HCT116 (cell line): ENCODE data around the gene MYCL. TPM values are rescaled to one million over a fixed set of nuclear protein-coding genes. Genes with fewer than 3 reads are reported as not detected.
"Not testable (repeated sequence)": the region's sequence is repeated elsewhere in the genome, so short reads cannot be mapped to it uniquely, and the experiment has no call there.

Experiments
- ATAC-seq: fragments of 200-7000 bp; cut with Tn5 transposase; 2 replicates; pipeline ENCODE4 v1.9.1; 2020; ENCODE audit warnings: mild to moderate bottlenecking, moderate library complexity
- BruUV-seq: library from RNA; stranded (reverse); fragments of 400-500 nt; replicated peaks from 2 replicates; lab custom pipeline; 2021; lab: Mats Ljungman, UMichigan
- CTCF ChIA-PET: fragments of 300-600 bp; sonication (Branson Sonifier 250); formaldehyde crosslinking; loops from one replicate; lab custom pipeline; 2021; ENCODE audit warnings: antibody characterized with exemption; lab: Charles Lee
- POLR2A ChIA-PET: fragments of 300-600, 350-600 bp; sonication (Branson Sonifier 250); formaldehyde crosslinking; loops from one replicate; lab custom pipeline; 2021; ENCODE audit warnings: antibody characterized with exemption; lab: Charles Lee
- RAD21 ChIA-PET, 2 experiments: fragments of 300-600 bp; sonication (Branson Sonifier 250); formaldehyde crosslinking; loops; one replicate each; lab custom pipeline; 2023; ENCODE audit warnings: low total read pairs in 2 of 2; ENCODE audit not compliant: uncharacterized antibody in 2 of 2, unreplicated experiment in 2 of 2, low non-redundant PET in 1 of 2; lab: Charles Lee
- DNase-seq: peaks from one replicate; pipeline ENCODE4 v3.0.0-alpha.2; 2010; ENCODE audit warnings: low read depth, low spot score
- H2AFZ ChIP-seq: fragments of 200-600 bp; shearing (Covaris generic), sonication (generic); 2 replicates; pipeline ENCODE4 v1.6.1; 2017; ENCODE audit warnings: low read depth, mixed run types, mixed read lengths, antibody characterized with exemption, low read length; ENCODE audit not compliant: poor library complexity, severe bottlenecking
- H3K27ac ChIP-seq: 2 replicates; pipeline ENCODE4 v1.5.1; 2012; ENCODE audit warnings: low read depth, low read length
- H3K27me3 ChIP-seq: fragments of 200-600 bp; sonication (generic); 2 replicates; pipeline ENCODE4 v1.6.1; 2016; ENCODE audit warnings: mixed run types, low read length, mixed read lengths; ENCODE audit not compliant: insufficient read depth
- H3K36me3 ChIP-seq, 2 experiments: fragments of 200-500 bp in 1 of 2; fragments of 200-600 bp in 1 of 2; sonication (Bioruptor generic) in 1 of 2; sonication (generic) in 1 of 2; 2 replicates each; pipeline versions ENCODE4 v1.5.1 to v1.6.1; 2014 to 2016; ENCODE audit warnings: low read length in 2 of 2, inconsistent platforms in 1 of 2, mixed read lengths in 1 of 2, mixed run types in 1 of 2; ENCODE audit not compliant: insufficient read depth in 2 of 2, control insufficient read depth in 1 of 2
- H3K4me1 ChIP-seq, 2 experiments: fragments of 200-600 bp in 1 of 2; sonication (generic) in 1 of 2; 2 replicates each; pipeline versions ENCODE4 v1.5.1 to v1.6.1; 2012 to 2017; ENCODE audit warnings: low read length in 2 of 2, inconsistent platforms in 1 of 2, mild to moderate bottlenecking in 1 of 2, mixed read lengths in 1 of 2, mixed run types in 1 of 2, moderate library complexity in 1 of 2; ENCODE audit not compliant: insufficient read depth in 2 of 2, control insufficient read depth in 1 of 2
- H3K4me2 ChIP-seq: fragments of 200-600 bp; sonication (generic); 2 replicates; pipeline ENCODE4 v1.6.1; 2017; ENCODE audit warnings: mixed run types, low read length, mixed read lengths
- H3K4me3 ChIP-seq, 2 experiments: fragments of 200-600 bp in 1 of 2; sonication (generic) in 1 of 2; replicated peaks in 1 of 2; 2 replicates each; pipeline ENCODE4 v1.5.1; 2011 to 2016; ENCODE audit warnings: low read length in 2 of 2, control low read depth in 1 of 2, low read depth in 1 of 2, mild to moderate bottlenecking in 1 of 2, mixed read lengths in 1 of 2, mixed run types in 1 of 2
- H3K79me2 ChIP-seq: fragments of 200-600 bp; sonication (generic); 2 replicates; pipeline ENCODE4 v1.6.1; 2017; ENCODE audit warnings: mild to moderate bottlenecking, mixed run types, low read length, moderate library complexity, mixed read lengths; ENCODE audit not compliant: insufficient read depth
- H3K9ac ChIP-seq: fragments of 200-600 bp; sonication (generic); 2 replicates; pipeline ENCODE4 v1.6.1; 2016; ENCODE audit warnings: low read length, mixed read lengths
- H3K9me2 ChIP-seq: fragments of 200-600 bp; sonication (generic), shearing (Covaris generic); 2 replicates; pipeline ENCODE4 v1.6.1; 2017; ENCODE audit warnings: mixed run types, mild to moderate bottlenecking, moderate library complexity; ENCODE audit not compliant: insufficient read depth
- H3K9me3 ChIP-seq, 2 experiments: fragments of 200-500 bp in 1 of 2; fragments of 200-600 bp in 1 of 2; sonication (Bioruptor generic) in 1 of 2; sonication (generic) in 1 of 2; 2 replicates each; pipeline ENCODE4 v1.6.1; 2014 to 2017; ENCODE audit warnings: low read length in 2 of 2, mixed read lengths in 2 of 2, inconsistent platforms in 1 of 2, low read depth in 1 of 2, mild to moderate bottlenecking in 1 of 2, mixed run types in 1 of 2, moderate library complexity in 1 of 2; ENCODE audit not compliant: control insufficient read depth in 1 of 2, insufficient read depth in 1 of 2
- H4K20me1 ChIP-seq: fragments of 200-600 bp; sonication (generic), shearing (Covaris generic); 2 replicates; pipeline ENCODE4 v1.6.1; 2017; ENCODE audit warnings: mixed run types, mild to moderate bottlenecking, moderate library complexity; ENCODE audit not compliant: insufficient read depth
- CBX3 ChIP-seq: IDR thresholded peaks from 2 replicates; pipeline ENCODE4 v1.6.1; 2012; ENCODE audit warnings: low read depth
- FOSL1 ChIP-seq: IDR thresholded peaks from 2 replicates; pipeline ENCODE4 v1.6.1; 2012; ENCODE audit warnings: low read depth
- JUND ChIP-seq: IDR thresholded peaks from 2 replicates; pipeline ENCODE4 v1.6.1; 2012
- MAX ChIP-seq: IDR thresholded peaks from 2 replicates; pipeline ENCODE4 v1.6.1; 2012
- POLR2A ChIP-seq: IDR thresholded peaks from 2 replicates; pipeline ENCODE4 v1.7.0; 2011; ENCODE audit warnings: borderline replicate concordance; ENCODE audit not compliant: insufficient read depth, insufficient read length; ENCODE audit errors: extremely low read depth
- RAD21 ChIP-seq: IDR thresholded peaks from 2 replicates; pipeline ENCODE4 v1.6.1; 2012; ENCODE audit warnings: low read depth, mild to moderate bottlenecking
- SRF ChIP-seq: IDR thresholded peaks from 2 replicates; pipeline ENCODE4 v1.6.1; 2012; ENCODE audit warnings: low read depth
- TCF7L2 ChIP-seq: IDR thresholded peaks from 2 replicates; pipeline ENCODE4 v1.7.0; 2011; ENCODE audit warnings: borderline replicate concordance, inconsistent platforms; ENCODE audit not compliant: insufficient read depth, insufficient read length; ENCODE audit errors: extremely low read depth
- ZFX ChIP-seq: fragments of 450-650 bp; IDR thresholded peaks from 2 replicates; pipeline ENCODE4 v1.6.1; 2017
- intact Hi-C: fragments of 100-400 bp; cut with micrococcal nuclease; formaldehyde crosslinking; loops from 2 replicates; pipeline ENCODE4 v1.10.0; 2022
- total RNA-seq: library from RNA; stranded (reverse); gene quantifications from one replicate; pipeline ENCODE4 v1.2.1, GENCODE V29; 2021; ENCODE audit not compliant: unreplicated experiment
- TF ChIP-seq, protein P1 (sequence below): IDR thresholded peaks from 2 replicates; pipeline ENCODE4 v1.6.1; 2012
- TF ChIP-seq, protein P2 (sequence below), 3 experiments: fragments of 200-600 bp in 1 of 3; sonication (generic) in 1 of 3; IDR thresholded peaks in 2 of 3; conservative IDR thresholded peaks in 1 of 3; 2 replicates each; pipeline ENCODE4 v1.5.1; 2012 to 2017; ENCODE audit warnings: low read depth in 2 of 3, low read length in 2 of 3, antibody characterized with exemption in 1 of 3, borderline replicate concordance in 1 of 3, control low read depth in 1 of 3, mild to moderate bottlenecking in 1 of 3, mixed read lengths in 1 of 3, mixed run types in 1 of 3, moderate library complexity in 1 of 3; ENCODE audit not compliant: insufficient read depth in 1 of 3

The MYCL gene
- total RNA-seq, 1 experiment from 2014 or later: 10.0 TPM

DNA sequence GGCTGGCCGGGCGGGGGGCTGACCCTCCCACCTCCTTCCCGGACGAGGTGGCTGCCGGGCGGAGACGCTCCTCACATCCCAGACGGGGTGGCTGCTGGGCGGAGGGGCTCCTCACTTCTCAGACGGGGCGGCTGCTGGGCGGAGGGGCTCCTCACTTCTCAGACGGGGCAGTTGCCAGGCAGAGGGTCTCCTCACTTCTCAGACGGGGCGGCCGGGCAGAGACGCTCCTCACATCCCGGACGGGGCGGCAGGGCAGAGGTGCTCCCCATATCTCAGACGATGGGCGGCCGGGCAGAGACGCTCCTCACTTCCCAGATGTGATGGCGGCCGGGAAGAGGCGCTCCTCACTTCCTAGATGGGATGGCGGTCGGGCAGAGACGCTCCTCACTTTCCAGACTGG, 11.4 kb upstream of the MYCL start:
- BruUV-seq, H2AFZ ChIP-seq, ATAC-seq, H3K4me2 ChIP-seq, H3K79me2 ChIP-seq, H3K4me1 ChIP-seq, CTCF ChIA-PET, DNase-seq, H3K4me3 ChIP-seq, H3K36me3 ChIP-seq, intact Hi-C loops, H3K9me2 ChIP-seq, H3K27ac ChIP-seq, H3K9ac ChIP-seq, RAD21 ChIA-PET, POLR2A ChIA-PET, H3K27me3 ChIP-seq, H3K9me3 ChIP-seq, H4K20me1 ChIP-seq: not testable (repeated sequence)

DNA sequence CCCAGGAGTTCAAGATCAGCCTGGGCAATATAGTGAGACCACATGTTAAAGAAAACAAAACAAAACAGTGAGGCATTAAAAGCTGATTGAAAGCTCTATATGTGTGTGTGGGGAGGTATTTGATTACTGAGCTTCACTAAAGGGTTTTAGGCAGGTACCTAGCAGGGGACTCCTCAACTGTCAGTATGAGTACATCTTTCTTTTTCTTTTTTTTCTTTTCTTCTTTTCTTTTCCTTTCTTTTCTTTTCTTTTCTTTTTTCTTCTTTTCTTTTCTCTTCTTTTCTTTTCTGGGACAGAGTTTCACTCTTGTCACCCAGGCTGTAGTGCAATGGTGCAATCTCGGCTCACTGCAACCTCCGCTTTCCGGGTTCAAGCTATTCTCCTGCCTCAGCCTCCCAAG, 8.5 kb upstream of the MYCL start:
- Histone ChIP-seq H3K27ac (no peak overlapping the region), H3K9ac (no peak overlapping the region), H3K4me2 (no peak overlapping the region), H3K4me1 (no peaks in the 10 kb centered on the region), H3K4me3 (no peak overlapping the region), H2AFZ (no peak overlapping the region), H3K79me2 (no peaks in the 10 kb centered on the region), H3K36me3 (no peaks in the 10 kb centered on the region), H3K9me2 (no peaks in the 10 kb centered on the region), H3K9me3 (peaks cover 0 to 7% of the 10 kb centered on the region in 2 experiments; a peak in 1 of 4 replicates), H4K20me1 (no peaks in the 10 kb centered on the region), H3K27me3 (no peaks in the 10 kb centered on the region)
- ATAC-seq (no peak), DNase-seq (no peak)
- ChIA-PET CTCF (interaction anchor here (1.1 to 1.2 kb wide), 2 partner anchors 9 to 405 kb away, joined by 3 read pairs; no protein-coding TSS in a partner anchor), POLR2A (interaction anchor here (1.0 kb wide), 1 partner anchor 46 kb away, joined by 3 read pairs; no protein-coding TSS in a partner anchor), RAD21 (no interaction called here)
- intact Hi-C loops: no loop called here
- BruUV-seq: no TSS peak
- TF ChIP-seq, protein P1, sequence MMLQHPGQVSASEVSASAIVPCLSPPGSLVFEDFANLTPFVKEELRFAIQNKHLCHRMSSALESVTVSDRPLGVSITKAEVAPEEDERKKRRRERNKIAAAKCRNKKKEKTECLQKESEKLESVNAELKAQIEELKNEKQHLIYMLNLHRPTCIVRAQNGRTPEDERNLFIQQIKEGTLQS: no peak
- TF ChIP-seq SRF: no peak
- no peak for TF ChIP-seq TCF7L2
- TF ChIP-seq, protein P2, sequence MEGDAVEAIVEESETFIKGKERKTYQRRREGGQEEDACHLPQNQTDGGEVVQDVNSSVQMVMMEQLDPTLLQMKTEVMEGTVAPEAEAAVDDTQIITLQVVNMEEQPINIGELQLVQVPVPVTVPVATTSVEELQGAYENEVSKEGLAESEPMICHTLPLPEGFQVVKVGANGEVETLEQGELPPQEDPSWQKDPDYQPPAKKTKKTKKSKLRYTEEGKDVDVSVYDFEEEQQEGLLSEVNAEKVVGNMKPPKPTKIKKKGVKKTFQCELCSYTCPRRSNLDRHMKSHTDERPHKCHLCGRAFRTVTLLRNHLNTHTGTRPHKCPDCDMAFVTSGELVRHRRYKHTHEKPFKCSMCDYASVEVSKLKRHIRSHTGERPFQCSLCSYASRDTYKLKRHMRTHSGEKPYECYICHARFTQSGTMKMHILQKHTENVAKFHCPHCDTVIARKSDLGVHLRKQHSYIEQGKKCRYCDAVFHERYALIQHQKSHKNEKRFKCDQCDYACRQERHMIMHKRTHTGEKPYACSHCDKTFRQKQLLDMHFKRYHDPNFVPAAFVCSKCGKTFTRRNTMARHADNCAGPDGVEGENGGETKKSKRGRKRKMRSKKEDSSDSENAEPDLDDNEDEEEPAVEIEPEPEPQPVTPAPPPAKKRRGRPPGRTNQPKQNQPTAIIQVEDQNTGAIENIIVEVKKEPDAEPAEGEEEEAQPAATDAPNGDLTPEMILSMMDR (IDR thresholded peaks at IDR 0.05 in 2 of 3, conservative IDR thresholded peaks at IDR 0.05 in 1 of 3; ENCODE audit: borderline replicate concordance in 1 of 3, insufficient read depth in 1 of 3, low read depth in 2 of 3, low read length in 2 of 3): no peak
- TF ChIP-seq JUND: no peak
- no peak for TF ChIP-seq POLR2A
- no peak for TF ChIP-seq FOSL1
- no peak for TF ChIP-seq RAD21
- no peak for TF ChIP-seq MAX
- TF ChIP-seq ZFX: no peak
- no peak for TF ChIP-seq CBX3
